Hindlimb muscle (tissue), 1 donor: ENCODE data around the gene PRRX2. TPM values are rescaled to one million over a fixed set of nuclear protein-coding genes. Genes with fewer than 3 reads are reported as not detected.

ENCODE experiments used
- DNase-seq: peaks from one replicate; pipeline ENCODE4 v3.0.0-alpha.2; 2013
- polyA plus RNA-seq: library from polyadenylated mRNA; unstranded; fragments of 120-200 nt; gene quantifications from one replicate; pipeline ENCODE4 v1.2.1, GENCODE V29; 2013; ENCODE audit not compliant: insufficient read length

Gene PRRX2
- polyA plus RNA-seq, 1 donor = 2.9 TPM

DNA sequence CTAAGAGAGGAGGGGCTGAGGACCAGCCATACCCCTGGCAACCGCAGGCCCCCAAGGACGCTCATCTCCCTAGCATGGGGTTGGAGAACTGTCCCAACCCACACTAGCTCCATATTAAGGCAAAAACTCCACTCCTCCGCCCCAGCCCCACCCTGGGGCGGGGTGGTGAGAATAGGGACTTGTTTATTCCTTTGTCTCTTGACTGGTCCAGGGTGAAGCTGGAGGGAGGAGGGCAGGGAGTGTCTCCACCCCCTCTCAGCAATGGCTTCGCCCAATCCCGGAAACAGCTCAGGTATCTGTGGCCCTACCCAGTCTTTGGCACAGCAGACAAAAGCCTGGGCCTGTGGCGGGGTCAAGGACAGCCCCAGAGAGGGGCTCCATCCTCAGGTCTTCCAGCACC, 16.9 kb downstream of the PRRX2 start:
- no peak for DNase-seq

- DNase-seq = no peak
Measured at GRCh38 chr9:129685220-129685932, 19.9 kb downstream of the PRRX2 start.

- no peak for DNase-seq
Measured at GRCh38 chr9:129685933-129686259, 20.4 kb downstream of the PRRX2 start.

DNA sequence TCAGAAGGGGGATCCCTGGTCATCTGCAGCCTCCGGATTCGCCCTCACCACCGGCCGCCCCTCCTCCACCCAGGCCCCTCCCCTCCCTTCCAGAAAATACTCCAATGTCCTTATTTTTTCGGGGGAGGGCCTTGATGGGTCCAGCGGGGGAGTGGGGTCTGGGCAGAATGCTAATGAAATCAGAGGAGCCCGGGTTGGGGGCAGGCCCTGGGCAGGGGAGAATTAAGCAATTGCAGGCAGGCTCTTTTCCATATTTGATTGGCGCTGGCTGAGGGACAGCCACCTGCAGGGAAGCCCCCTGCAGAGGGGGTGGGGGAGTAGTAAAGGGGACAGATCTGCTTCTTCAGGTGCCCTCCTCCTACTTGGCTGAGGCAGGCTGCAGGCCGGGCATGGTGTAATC, 21.3 kb downstream of the PRRX2 start:
- no peak for DNase-seq

GRCh38 chr9:129687391-129687790, 21.9 kb downstream of the PRRX2 start:
- no peak for DNase-seq

DNA sequence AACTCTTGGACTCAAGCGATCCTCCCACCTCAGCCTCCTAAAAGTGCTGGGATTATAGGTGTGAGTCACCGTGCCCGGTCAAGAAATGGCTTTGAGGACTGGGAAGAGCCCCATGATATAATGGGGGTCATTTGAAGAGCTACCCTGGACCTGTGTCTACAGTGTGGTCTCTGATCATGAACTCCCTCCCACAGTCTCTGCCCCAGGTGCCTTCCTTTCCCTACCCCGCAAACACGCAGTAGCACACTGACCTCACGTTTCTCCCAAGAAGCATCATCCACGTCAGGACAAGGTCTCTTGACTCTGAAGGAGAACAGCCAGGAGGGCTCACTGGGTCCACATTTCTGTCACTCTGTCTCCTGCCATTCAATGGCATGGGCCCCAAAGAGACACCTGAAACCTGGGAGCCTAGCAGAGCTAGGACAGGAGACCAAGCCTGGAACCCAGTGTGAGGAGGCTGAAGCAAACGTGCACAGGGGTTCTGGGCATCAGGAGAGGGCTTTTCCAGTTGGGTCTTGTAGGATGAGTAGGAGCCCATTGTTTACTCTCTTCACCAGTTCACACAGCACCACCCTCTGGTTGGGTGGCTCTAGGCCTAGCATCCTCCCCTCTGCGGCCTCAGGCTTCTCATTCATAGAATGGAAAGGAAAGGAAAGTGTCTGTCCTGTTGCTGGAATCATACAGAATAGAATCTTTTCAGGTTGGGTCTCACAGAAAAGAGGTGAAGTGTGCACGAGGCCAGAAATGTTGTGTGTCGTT, 23.0 kb downstream of the PRRX2 start:
- DNase-seq = no peak

GRCh38 chr9:129692534-129692933, 27.1 kb downstream of the PRRX2 start:
- DNase-seq = no peak

GRCh38 chr9:129693741-129694140, 28.3 kb downstream of the PRRX2 start:
- DNase-seq = no peak

DNA sequence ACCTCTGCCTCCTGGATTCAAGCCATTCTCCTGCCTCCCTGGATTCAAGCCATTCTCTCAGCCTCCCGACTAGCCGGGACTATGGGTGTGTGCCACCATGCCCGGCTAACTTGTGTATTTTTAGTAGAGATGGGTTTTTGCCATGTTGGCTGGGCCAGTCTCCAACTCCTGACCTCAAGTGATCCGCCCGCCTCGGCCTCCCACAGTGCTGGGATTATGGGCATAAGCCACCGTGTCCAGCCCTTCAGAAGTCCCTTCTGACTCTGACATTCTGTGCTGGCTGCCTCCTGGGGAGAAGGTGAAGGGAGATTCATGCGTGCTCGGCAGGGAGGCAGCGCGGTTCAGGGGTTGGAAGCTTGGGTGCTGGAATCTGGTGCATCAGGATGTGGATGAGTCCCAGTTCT, 28.8 kb downstream of the PRRX2 start:
- no peak for DNase-seq

- no peak for DNase-seq
Measured at GRCh38 chr9:129695870-129696269, 30.4 kb downstream of the PRRX2 start.

- no peak for DNase-seq
Measured at GRCh38 chr9:129696944-129697655, 31.7 kb downstream of the PRRX2 start.

- DNase-seq = no peak
Measured at GRCh38 chr9:129697656-129698253, 32.3 kb downstream of the PRRX2 start.

GRCh38 chr9:129698254-129698757, 32.9 kb downstream of the PRRX2 start:
- no peak for DNase-seq

DNA sequence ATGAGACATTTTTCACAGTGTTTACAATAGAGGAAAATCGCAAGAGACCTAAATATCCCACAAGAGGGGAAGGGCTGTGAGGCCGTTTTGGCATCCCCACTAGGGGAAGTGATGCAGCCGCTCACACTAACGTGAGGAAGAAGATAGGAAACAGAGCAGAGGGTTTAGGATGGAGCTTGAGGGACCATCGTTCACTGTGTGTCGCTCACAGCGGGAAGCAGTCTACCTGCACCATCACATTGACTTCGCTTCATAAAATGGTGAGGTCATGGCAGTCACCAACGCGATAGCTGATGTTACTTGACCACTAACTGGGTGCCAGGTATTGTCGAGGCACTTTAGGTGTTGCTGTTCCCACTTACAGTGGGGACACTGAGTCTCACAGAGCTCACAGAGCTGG, 35.6 kb downstream of the PRRX2 start:
- DNase-seq = no peak

GRCh38 chr9:129701549-129701948, 36.1 kb downstream of the PRRX2 start:
- no peak for DNase-seq

GRCh38 chr9:129702589-129703520, 37.4 kb downstream of the PRRX2 start:
- DNase-seq = no peak

GRCh38 chr9:129703667-129704355, 38.4 kb downstream of the PRRX2 start:
- peak; percentile 76 for DNase-seq

DNA sequence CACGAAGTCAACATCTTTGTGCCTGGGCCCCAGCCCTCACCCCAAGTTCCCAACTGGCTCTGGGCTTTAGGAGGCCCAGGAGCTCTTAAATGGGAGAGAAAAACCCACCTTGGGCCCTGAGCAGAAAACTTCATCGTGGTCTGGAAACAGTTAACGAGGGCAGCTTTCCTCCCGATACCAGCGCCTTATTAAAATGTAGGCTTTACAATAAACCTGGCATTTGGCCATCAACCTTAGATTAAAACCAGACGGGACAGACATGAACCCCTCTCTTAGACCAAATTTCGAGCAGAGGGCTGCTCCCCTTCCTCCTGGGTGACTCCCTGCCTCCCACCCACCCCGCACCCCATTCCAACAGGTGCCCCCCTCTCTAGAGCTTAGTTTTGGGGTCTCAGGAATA, 39.4 kb downstream of the PRRX2 start:
- no peak for DNase-seq

DNA sequence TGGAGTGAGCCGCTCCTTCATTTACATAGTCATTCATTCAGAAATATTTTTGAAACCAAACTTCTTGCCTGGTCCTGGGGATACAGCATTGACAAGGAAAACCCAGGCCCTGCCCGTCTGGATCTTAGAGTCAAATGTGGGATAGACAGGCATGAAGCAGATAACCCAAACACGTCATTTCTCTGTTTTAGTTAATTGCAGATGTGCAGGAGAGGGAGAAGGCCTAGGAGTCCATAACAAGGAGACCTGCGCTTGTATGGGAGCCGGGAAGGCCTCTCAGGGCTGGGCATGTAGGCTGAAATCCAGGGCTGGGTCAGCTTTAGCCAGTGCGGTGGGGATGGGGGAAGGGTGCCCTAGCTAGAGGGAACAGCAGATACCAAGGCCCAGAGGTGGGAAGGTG, 43.3 kb downstream of the PRRX2 start:
- DNase-seq = no peak

- no peak for DNase-seq
Measured at GRCh38 chr9:129709438-129710168, 44.2 kb downstream of the PRRX2 start.

DNA sequence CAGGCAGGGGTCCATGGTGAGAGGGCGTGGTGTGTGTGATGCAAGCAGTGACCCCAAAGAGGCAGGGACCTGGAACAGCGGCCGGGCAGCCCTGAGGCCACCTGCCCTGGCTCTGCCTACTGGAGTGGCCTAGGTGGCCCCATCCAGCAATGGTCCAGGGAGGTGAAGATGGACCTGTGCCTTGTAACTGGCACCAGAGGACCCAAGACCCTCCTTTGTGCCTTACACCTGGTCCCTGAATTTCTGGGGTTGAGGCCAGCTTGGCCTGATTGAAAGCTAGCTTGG, 44.7 kb downstream of the PRRX2 start:
- DNase-seq = no peak
